ENCODE data around the gene ANXA5. TPM values are rescaled to one million over a fixed set of nuclear protein-coding genes. Genes with fewer than 3 reads are reported as not detected.

ANXA5 gene
- total RNA-seq, 1 donor from 2014 or later = 682 TPM

- H3K27ac ChIP-seq (ENCODE audit: low read depth, low read length) = no peak overlapping the region
- DNase-seq (ENCODE audit: low read depth) (no peak), FAIRE-seq (no peak)
- no peaks in the 10 kb centered on the region for H3K27me3 ChIP-seq (ENCODE audit: insufficient read depth, low read length)
- H2AFZ ChIP-seq (ENCODE audit: low read depth, low read length) = no peak overlapping the region
- no peaks in the 10 kb centered on the region for H3K79me2 ChIP-seq (ENCODE audit: insufficient read depth, low read length)
- H3K36me3 Mint-ChIP-seq (ENCODE audit: low read depth, unreplicated experiment) = no peaks in the 10 kb centered on the region
- no peak overlapping the region for H3K9ac ChIP-seq (ENCODE audit: low read length)
- H3K9me3 ChIP-seq (ENCODE audit: insufficient read depth, low read depth, low read length) = no peaks in the 10 kb centered on the region
- TF ChIP-seq CTCF (IDR thresholded peaks at IDR 0.05; ENCODE audit: insufficient read depth, low read depth, low read length) (no peak), EZH2 (IDR thresholded peaks at IDR 0.05; ENCODE audit: insufficient read depth, low read length) (no peak)
- H3K4me1 ChIP-seq (ENCODE audit: insufficient read depth, low read length) = no peaks in the 10 kb centered on the region
- no peaks in the 10 kb centered on the region for H3K27me3 Mint-ChIP-seq (ENCODE audit: low read depth, unreplicated experiment)
- no peak overlapping the region for H3K4me3 ChIP-seq (ENCODE audit: insufficient read depth, low read depth, low read length)
- H4K20me1 ChIP-seq (ENCODE audit: insufficient read depth, low read length) = no peaks in the 10 kb centered on the region
- H3K4me3 Mint-ChIP-seq (ENCODE audit: unreplicated experiment) = no peak overlapping the region
- H3K4me1 Mint-ChIP-seq (ENCODE audit: low read depth, unreplicated experiment) = peaks cover 7% of the 10 kb centered on the region
- H3K9me3 Mint-ChIP-seq (ENCODE audit: unreplicated experiment) = no peaks in the 10 kb centered on the region
- H3K27ac Mint-ChIP-seq (ENCODE audit: unreplicated experiment) = no peak overlapping the region
- no peak overlapping the region for H3K4me2 ChIP-seq (ENCODE audit: low read length)
- no peaks in the 10 kb centered on the region for H3K36me3 ChIP-seq (ENCODE audit: insufficient read depth, low read length)
Observed at GRCh38 chr4:121741751-121742150, 45.0 kb upstream of the ANXA5 start.

DNA sequence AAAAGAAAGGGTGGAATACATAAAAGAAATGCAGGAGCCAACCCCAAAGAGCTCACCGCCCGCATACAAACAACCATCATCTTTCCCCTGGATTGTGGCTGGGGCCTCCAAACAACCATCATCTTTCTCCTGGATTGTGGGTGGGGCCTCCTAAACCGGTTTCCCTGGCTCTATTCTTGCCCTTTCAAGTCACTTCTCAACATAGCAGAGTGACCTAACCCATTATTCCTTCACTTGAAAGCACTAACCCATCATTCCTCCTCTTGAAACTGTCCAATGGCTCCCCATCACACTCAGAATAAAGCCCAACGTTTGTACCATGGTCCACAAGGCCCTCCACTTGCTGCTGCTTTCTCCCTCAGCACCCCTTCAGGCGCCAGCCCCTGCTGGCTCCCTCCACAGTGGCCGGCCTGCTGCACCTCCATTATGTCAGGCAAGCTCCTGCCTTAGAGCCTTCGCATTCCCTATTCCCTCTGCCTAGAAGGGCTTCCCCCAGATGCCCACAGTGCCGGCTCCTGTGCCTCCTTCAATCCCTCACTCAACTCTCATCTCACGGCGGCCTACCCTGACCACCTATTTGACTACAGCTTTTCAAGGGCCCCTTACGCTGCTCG, 44.1 kb upstream of the ANXA5 start:
- DNase-seq (ENCODE audit: low read depth) = no peak
- no peaks in the 10 kb centered on the region for H3K36me3 ChIP-seq (ENCODE audit: insufficient read depth, low read length)
- no peak overlapping the region for H3K4me2 ChIP-seq (ENCODE audit: low read length)
- H3K9ac ChIP-seq (ENCODE audit: low read length) = no peak overlapping the region
- FAIRE-seq = no peak
- Mint-ChIP-seq H3K4me1 (ENCODE audit: low read depth, unreplicated experiment) (peaks cover 7% of the 10 kb centered on the region), H3K9me3 (ENCODE audit: unreplicated experiment) (no peaks in the 10 kb centered on the region), H3K27me3 (ENCODE audit: low read depth, unreplicated experiment) (no peaks in the 10 kb centered on the region), H3K4me3 (ENCODE audit: unreplicated experiment) (no peak overlapping the region), H3K27ac (ENCODE audit: unreplicated experiment) (no peak overlapping the region), H3K36me3 (ENCODE audit: low read depth, unreplicated experiment) (no peaks in the 10 kb centered on the region)
- no peak overlapping the region for H3K27ac ChIP-seq (ENCODE audit: low read depth, low read length)
- no peaks in the 10 kb centered on the region for H3K27me3 ChIP-seq (ENCODE audit: insufficient read depth, low read length)
- no peaks in the 10 kb centered on the region for H3K4me1 ChIP-seq (ENCODE audit: insufficient read depth, low read length)
- H3K9me3 ChIP-seq (ENCODE audit: insufficient read depth, low read depth, low read length) = no peaks in the 10 kb centered on the region
- no peaks in the 10 kb centered on the region for H3K79me2 ChIP-seq (ENCODE audit: insufficient read depth, low read length)
- H2AFZ ChIP-seq (ENCODE audit: low read depth, low read length) = no peak overlapping the region
- TF ChIP-seq EZH2 (IDR thresholded peaks at IDR 0.05; ENCODE audit: insufficient read depth, low read length) (no peak), CTCF (IDR thresholded peaks at IDR 0.05; ENCODE audit: insufficient read depth, low read depth, low read length) (no peak)
- no peaks in the 10 kb centered on the region for H4K20me1 ChIP-seq (ENCODE audit: insufficient read depth, low read length)
- H3K4me3 ChIP-seq (ENCODE audit: insufficient read depth, low read depth, low read length) = no peak overlapping the region

DNA sequence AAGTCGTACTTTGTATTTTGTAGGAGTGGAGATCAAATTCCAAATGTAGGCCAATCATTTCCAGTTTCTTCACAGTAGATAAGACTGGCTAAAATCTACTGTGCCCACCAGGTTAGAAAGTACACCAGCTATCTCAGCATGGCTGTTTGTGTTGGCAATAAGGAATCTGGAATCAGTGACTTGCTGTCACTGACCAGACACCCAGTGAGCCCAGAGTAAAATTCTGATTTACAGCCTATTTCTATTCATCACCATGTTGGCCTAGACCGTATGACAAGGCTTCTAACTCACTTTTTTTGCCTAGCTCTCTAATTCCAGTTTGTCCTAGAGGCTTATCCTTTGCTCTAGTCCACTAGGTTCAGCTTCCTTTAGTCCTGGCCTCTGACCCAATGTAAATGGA, 42.8 kb upstream of the ANXA5 start:
- Histone ChIP-seq H3K4me2 (ENCODE audit: low read length) (no peak overlapping the region), H4K20me1 (ENCODE audit: insufficient read depth, low read length) (no peaks in the 10 kb centered on the region), H3K27me3 (ENCODE audit: insufficient read depth, low read length) (no peaks in the 10 kb centered on the region), H3K9ac (ENCODE audit: low read length) (no peak overlapping the region), H3K27ac (ENCODE audit: low read depth, low read length) (no peak overlapping the region), H2AFZ (ENCODE audit: low read depth, low read length) (no peak overlapping the region), H3K4me3 (ENCODE audit: insufficient read depth, low read depth, low read length) (no peak overlapping the region), H3K4me1 (ENCODE audit: insufficient read depth, low read length) (no peaks in the 10 kb centered on the region), H3K79me2 (ENCODE audit: insufficient read depth, low read length) (no peaks in the 10 kb centered on the region), H3K9me3 (ENCODE audit: insufficient read depth, low read depth, low read length) (no peaks in the 10 kb centered on the region), H3K36me3 (ENCODE audit: insufficient read depth, low read length) (no peaks in the 10 kb centered on the region)
- FAIRE-seq = peak; percentile 50
- H3K9me3 Mint-ChIP-seq (ENCODE audit: unreplicated experiment) = no peaks in the 10 kb centered on the region
- no peaks in the 10 kb centered on the region for H3K36me3 Mint-ChIP-seq (ENCODE audit: low read depth, unreplicated experiment)
- H3K4me1 Mint-ChIP-seq (ENCODE audit: low read depth, unreplicated experiment) = peaks cover 8% of the 10 kb centered on the region
- DNase-seq (ENCODE audit: low read depth) = no peak
- TF ChIP-seq EZH2 (IDR thresholded peaks at IDR 0.05; ENCODE audit: insufficient read depth, low read length) (no peak), CTCF (IDR thresholded peaks at IDR 0.05; ENCODE audit: insufficient read depth, low read depth, low read length) (no peak)
- H3K27ac Mint-ChIP-seq (ENCODE audit: unreplicated experiment) = no peak overlapping the region
- no peak overlapping the region for H3K4me3 Mint-ChIP-seq (ENCODE audit: unreplicated experiment)
- no peaks in the 10 kb centered on the region for H3K27me3 Mint-ChIP-seq (ENCODE audit: low read depth, unreplicated experiment)
